Lung (tissue), 12 donors: Measurements from ENCODE around the gene SPSB4. TPM values are rescaled to one million over a fixed set of nuclear protein-coding genes. Genes with fewer than 3 reads are reported as not detected.

Source experiments
- ATAC-seq: fragments of 200-7000 bp; cut with Tn5 transposase; one replicate; pipeline ENCODE4 v1.9.1; 2020; ENCODE audit warnings: moderate number of reproducible peaks; ENCODE audit not compliant: insufficient read depth, low FRiP score
- DNase-seq, 3 donors: peaks; one replicate each; pipeline ENCODE4 v3.0.0-alpha.2; 2013 to 2017
- H3K27ac ChIP-seq, 2 donors: one replicate each; pipeline ENCODE4 v1.5.1; 2013; ENCODE audit warnings: mild to moderate bottlenecking in 2 of 2, moderate library complexity in 2 of 2, control low read depth in 1 of 2, inconsistent platforms in 1 of 2, low read depth in 1 of 2, low read length in 1 of 2
- H3K27me3 ChIP-seq, 3 donors: one replicate each; pipeline ENCODE4 v1.5.1; 2013; ENCODE audit warnings: low read length in 2 of 3; ENCODE audit not compliant: control insufficient read depth in 3 of 3, insufficient read depth in 3 of 3
- H3K36me3 ChIP-seq, 4 donors: one replicate each; pipeline ENCODE4 v1.5.1; 2013; ENCODE audit warnings: low read length in 4 of 4, mild to moderate bottlenecking in 1 of 4, moderate library complexity in 1 of 4; ENCODE audit not compliant: control insufficient read depth in 4 of 4, insufficient read depth in 4 of 4
- H3K4me1 ChIP-seq, 5 donors: one replicate each; pipeline ENCODE4 v1.5.1; 2013; ENCODE audit warnings: low read length in 5 of 5, mild to moderate bottlenecking in 2 of 5, moderate library complexity in 1 of 5; ENCODE audit not compliant: control insufficient read depth in 5 of 5, insufficient read depth in 5 of 5
- H3K4me3 ChIP-seq: one replicate; pipeline ENCODE4 v1.5.1; 2013; ENCODE audit warnings: mild to moderate bottlenecking, control low read depth, moderate library complexity
- H3K9ac ChIP-seq, 2 donors: one replicate each; pipeline ENCODE4 v1.5.1; 2013; ENCODE audit warnings: low read length in 2 of 2, control low read depth in 1 of 2; ENCODE audit not compliant: insufficient read depth in 1 of 2
- H3K9me3 ChIP-seq, 4 donors: one replicate each; pipeline ENCODE4 v1.5.1; 2013; ENCODE audit warnings: low read length in 3 of 4, mild to moderate bottlenecking in 1 of 4, moderate library complexity in 1 of 4; ENCODE audit not compliant: control insufficient read depth in 4 of 4, insufficient read depth in 3 of 4
- WGBS, 2 donors: extraction: QIAGEN DNeasy Blood & Tissue Kit; methylation state at CpG; one replicate each; pipeline ENCODE4 v1.1.7; 2013; 5-methylcytosine and 5-hydroxymethylcytosine counted together
- polyA plus RNA-seq, 2 donors: library from polyadenylated mRNA; stranded (reverse); fragments of 200-250 nt; gene quantifications; one replicate each; pipeline ENCODE4 v1.2.1, GENCODE V29; 2013
- total RNA-seq, 2 donors: library from RNA; depleted of rRNA in 1 of 2; stranded (reverse); fragments of >200 nt in 1 of 2; gene quantifications; one replicate each; pipeline ENCODE4 v1.2.1, GENCODE V29; 2014 to 2021
- TF ChIP-seq, protein P1 (sequence below): IDR thresholded peaks from 2 replicates; pipeline ENCODE4 v1.5.1; 2012; ENCODE audit warnings: mild to moderate bottlenecking; ENCODE audit errors: control extremely low read depth, extremely low read depth
- donor health status: control.
- donor health status: control.
- donor health status: Bipolar disorder and iron deficiency.
- donor health status: healthy.
- donor health status: DM: yes; HTN: yes; CAD: no.

Gene SPSB4
- total and polyA plus RNA-seq, 4 donors = 0.25 to 4.4 (median 1.5) TPM

DNA sequence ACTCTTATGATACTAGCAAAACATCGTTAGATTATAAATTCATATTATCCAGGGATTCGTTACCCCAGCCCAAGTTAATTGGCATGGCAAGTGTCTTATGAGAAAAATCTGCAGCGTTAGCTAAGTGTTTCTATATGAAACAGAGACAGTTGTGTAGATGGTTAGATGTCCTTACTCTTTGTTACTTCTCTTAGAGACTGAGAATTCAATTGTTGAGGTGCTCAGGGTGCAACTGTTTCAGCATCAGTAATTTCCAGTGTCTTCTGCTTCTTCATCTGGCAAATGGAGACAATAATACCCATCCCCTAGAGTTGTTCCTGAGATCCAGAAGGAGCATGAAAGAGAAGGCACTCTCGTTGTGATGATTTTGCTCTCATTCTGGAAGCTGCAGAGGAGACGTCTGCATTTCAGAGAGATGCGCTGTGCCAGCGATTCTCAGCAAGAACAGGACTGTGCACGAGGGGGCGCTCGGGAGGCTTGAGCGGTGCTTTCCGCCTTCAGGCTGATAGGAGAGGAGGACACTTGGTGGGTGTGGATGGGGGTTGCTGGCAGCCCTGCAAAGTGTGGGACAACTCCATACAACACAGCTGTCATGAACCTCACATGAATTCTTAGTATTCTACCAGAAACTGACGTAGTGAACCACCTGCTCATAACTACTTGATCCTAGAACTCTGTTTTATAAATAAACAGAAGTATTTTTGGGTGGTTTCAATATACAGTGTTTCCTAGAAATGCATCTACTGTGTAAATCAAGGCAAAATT lies 39.7 kb upstream of the SPSB4 start:
- Histone ChIP-seq H3K9me3 (no peaks in the 10 kb centered on the region), H3K27ac (no peak overlapping the region), H3K27me3 (peaks cover 0 to 4% (median 0%) of the 10 kb centered on the region in 3 donors), H3K4me1 (peaks cover 0 to 3% (median 0%) of the 10 kb centered on the region in 5 donors), H3K4me3 (no peak overlapping the region), H3K36me3 (no peaks in the 10 kb centered on the region), H3K9ac (no peak overlapping the region)
- ATAC-seq (peak; percentile 46), DNase-seq (peak; percentile 82 to 83 (median 82))
- TF ChIP-seq, protein P1, sequence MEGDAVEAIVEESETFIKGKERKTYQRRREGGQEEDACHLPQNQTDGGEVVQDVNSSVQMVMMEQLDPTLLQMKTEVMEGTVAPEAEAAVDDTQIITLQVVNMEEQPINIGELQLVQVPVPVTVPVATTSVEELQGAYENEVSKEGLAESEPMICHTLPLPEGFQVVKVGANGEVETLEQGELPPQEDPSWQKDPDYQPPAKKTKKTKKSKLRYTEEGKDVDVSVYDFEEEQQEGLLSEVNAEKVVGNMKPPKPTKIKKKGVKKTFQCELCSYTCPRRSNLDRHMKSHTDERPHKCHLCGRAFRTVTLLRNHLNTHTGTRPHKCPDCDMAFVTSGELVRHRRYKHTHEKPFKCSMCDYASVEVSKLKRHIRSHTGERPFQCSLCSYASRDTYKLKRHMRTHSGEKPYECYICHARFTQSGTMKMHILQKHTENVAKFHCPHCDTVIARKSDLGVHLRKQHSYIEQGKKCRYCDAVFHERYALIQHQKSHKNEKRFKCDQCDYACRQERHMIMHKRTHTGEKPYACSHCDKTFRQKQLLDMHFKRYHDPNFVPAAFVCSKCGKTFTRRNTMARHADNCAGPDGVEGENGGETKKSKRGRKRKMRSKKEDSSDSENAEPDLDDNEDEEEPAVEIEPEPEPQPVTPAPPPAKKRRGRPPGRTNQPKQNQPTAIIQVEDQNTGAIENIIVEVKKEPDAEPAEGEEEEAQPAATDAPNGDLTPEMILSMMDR = peak; percentile 25
- 20 to 22% methylated on average over 13 of the region's 13 CpGs for WGBS, 2 donors

DNA sequence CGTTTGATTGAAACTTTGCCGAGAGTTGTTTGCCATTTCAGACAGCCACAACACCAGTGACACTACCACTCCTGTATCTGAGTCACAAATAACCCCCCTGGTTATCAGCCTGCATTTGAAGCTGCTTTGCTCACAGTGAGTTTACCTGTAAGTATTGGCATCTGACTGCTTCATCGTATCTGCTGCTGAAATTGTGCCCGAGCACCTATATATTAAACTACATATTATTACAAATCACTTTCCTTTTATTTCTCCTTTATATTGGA lies 39.2 kb upstream of the SPSB4 start:
- H3K9ac ChIP-seq = no peak overlapping the region
- DNase-seq (no peak), ATAC-seq (no peak)
- no peak overlapping the region for H3K27ac ChIP-seq
- peaks cover 0 to 3% (median 0%) of the 10 kb centered on the region in 5 donors for H3K4me1 ChIP-seq
- TF ChIP-seq, protein P1 = no peak
- no peaks in the 10 kb centered on the region for H3K9me3 ChIP-seq
- H3K4me3 ChIP-seq = no peak overlapping the region
- 68 to 73% methylated on average over 4 of the region's 4 CpGs for WGBS, 2 donors
- H3K27me3 ChIP-seq = peaks cover 0 to 4% (median 0%) of the 10 kb centered on the region in 3 donors
- no peaks in the 10 kb centered on the region for H3K36me3 ChIP-seq

DNA sequence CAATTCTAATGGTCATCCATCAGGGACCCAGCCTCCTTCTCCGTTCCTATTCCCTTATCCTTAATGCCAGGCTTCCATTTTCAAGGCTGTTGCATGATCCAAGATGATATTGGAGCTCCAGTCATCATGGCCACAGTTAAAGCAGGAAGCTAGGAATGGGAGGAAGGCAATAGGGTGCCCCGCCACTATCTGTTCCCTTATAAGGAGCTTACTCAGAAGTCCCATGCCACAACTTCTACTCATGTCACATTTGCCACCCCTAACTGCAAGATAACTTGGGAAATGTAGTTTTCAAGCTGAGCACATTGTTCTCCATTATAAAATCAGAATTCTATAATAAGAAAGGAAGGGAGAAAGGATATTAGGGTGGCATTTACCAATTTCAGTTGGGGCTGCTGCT lies 38.6 kb upstream of the SPSB4 start:
- H3K27ac ChIP-seq = no peak overlapping the region
- H3K36me3 ChIP-seq = no peaks in the 10 kb centered on the region
- peaks cover 0 to 4% (median 0%) of the 10 kb centered on the region in 3 donors for H3K27me3 ChIP-seq
- ATAC-seq (no peak), DNase-seq (no peak)
- peaks cover 0 to 3% (median 0%) of the 10 kb centered on the region in 5 donors for H3K4me1 ChIP-seq
- H3K4me3 ChIP-seq = no peak overlapping the region
- H3K9me3 ChIP-seq = no peaks in the 10 kb centered on the region
- TF ChIP-seq, protein P1 = no peak
- H3K9ac ChIP-seq = no peak overlapping the region
- 88 to 96% methylated on average over 2 of the region's 2 CpGs for WGBS, 2 donors
